H1 (cell line): ENCODE results near the gene NUDT1. TPM values are rescaled to one million over a fixed set of nuclear protein-coding genes. Genes with fewer than 3 reads are reported as not detected.

Experiments
- CTCF ChIA-PET: fragments of 300-600 bp; sonication (Branson Sonifier 250); formaldehyde crosslinking; loops from one replicate; lab custom pipeline; 2021; ENCODE audit not compliant: partially characterized antibody; lab: Charles Lee
- POLR2A ChIA-PET: fragments of 300-600 bp; sonication (Branson Sonifier 250); formaldehyde crosslinking; loops from one replicate; lab custom pipeline; 2021; ENCODE audit warnings: inconsistent platforms; ENCODE audit not compliant: partially characterized antibody; lab: Charles Lee
- DNase-seq, 2 experiments: peaks; one replicate each; pipeline versions ENCODE4 v3.0.0 to v3.0.0-alpha.2; 2010 to 2022; ENCODE audit warnings: low spot score in 2 of 2, low read depth in 1 of 2, mixed read lengths in 1 of 2
- FAIRE-seq: peaks from 2 replicates; lab custom pipeline; 2011; peaks lifted over from hg19 to GRCh38; lab: Jason Lieb, UNC
- H2AFZ ChIP-seq: 2 replicates; pipeline ENCODE4 v1.8.1; 2012; ENCODE audit warnings: low read length, inconsistent platforms
- H2AK5ac ChIP-seq: 2 replicates; pipeline ENCODE4 v1.6.1; 2013; ENCODE audit warnings: low read depth, low read length
- H2BK120ac ChIP-seq: replicated peaks from 2 replicates; pipeline ENCODE3; 2013; ENCODE audit warnings: low read depth, low read length, inconsistent platforms
- H2BK12ac ChIP-seq: 2 replicates; pipeline ENCODE4 v1.6.1; 2013; ENCODE audit warnings: low read depth, low read length
- H2BK15ac ChIP-seq: 2 replicates; pipeline ENCODE4 v1.6.1; 2013; ENCODE audit warnings: low read length
- H2BK20ac ChIP-seq: 2 replicates; pipeline ENCODE4 v1.6.1; 2013; ENCODE audit warnings: low read length
- H2BK5ac ChIP-seq: 2 replicates; pipeline ENCODE4 v1.6.1; 2013; ENCODE audit warnings: low read depth, low read length
- H3K14ac ChIP-seq: 2 replicates; pipeline ENCODE4 v1.6.1; 2013; ENCODE audit warnings: inconsistent platforms; ENCODE audit not compliant: insufficient read length
- H3K18ac ChIP-seq: 2 replicates; pipeline ENCODE4 v1.6.1; 2013; ENCODE audit warnings: low read length; ENCODE audit errors: extremely low read depth
- H3K23ac ChIP-seq: 2 replicates; pipeline ENCODE4 v1.6.1; 2013; ENCODE audit warnings: inconsistent platforms; ENCODE audit not compliant: insufficient read length
- H3K23me2 ChIP-seq: 2 replicates; pipeline ENCODE4 v1.6.1; 2013; ENCODE audit warnings: low read depth, low read length
- H3K27ac ChIP-seq: 2 replicates; pipeline ENCODE4 v1.6.1; 2011; ENCODE audit warnings: low read depth, low read length, inconsistent platforms
- H3K27me3 ChIP-seq, 4 experiments: replicated peaks in 1 of 4; 1 replicate in 1 of 4; 2 replicates in 3 of 4; pipeline versions ENCODE4 v1.6.1 to v1.8.1; 2011 to 2013; ENCODE audit warnings: low read length in 3 of 4, mild to moderate bottlenecking in 3 of 4, inconsistent platforms in 2 of 4, mixed read lengths in 2 of 4, moderate library complexity in 1 of 4; ENCODE audit not compliant: control insufficient read depth in 3 of 4, insufficient read depth in 3 of 4; ENCODE audit errors: extremely low read depth in 1 of 4
- H3K36me3 ChIP-seq, 4 experiments: 2 replicates each; pipeline versions ENCODE4 v1.6.1 to v1.8.1; 2011 to 2013; ENCODE audit warnings: mild to moderate bottlenecking in 4 of 4, low read length in 3 of 4, moderate library complexity in 2 of 4, control low read depth in 1 of 4, inconsistent platforms in 1 of 4; ENCODE audit not compliant: insufficient read depth in 4 of 4, control insufficient read depth in 2 of 4
- H3K4ac ChIP-seq: replicated peaks from 2 replicates; pipeline ENCODE3; 2013; ENCODE audit warnings: low read length, low read depth, mixed read lengths, inconsistent platforms; ENCODE audit not compliant: insufficient read length
- H3K4me1 ChIP-seq, 4 experiments: replicated peaks in 1 of 4; 1 replicate in 1 of 4; 2 replicates in 3 of 4; pipeline versions ENCODE4 v1.6.1 to v1.8.1; 2011 to 2013; ENCODE audit warnings: low read length in 3 of 4, inconsistent platforms in 2 of 4, mixed read lengths in 1 of 4; ENCODE audit not compliant: insufficient read depth in 4 of 4, control insufficient read depth in 3 of 4
- H3K4me2 ChIP-seq, 2 experiments: 2 replicates each; pipeline versions ENCODE4 v1.6.1 to v1.8.1; 2011 to 2013; ENCODE audit warnings: low read depth in 2 of 2, low read length in 2 of 2, control low read depth in 1 of 2, inconsistent platforms in 1 of 2, mild to moderate bottlenecking in 1 of 2; ENCODE audit not compliant: insufficient read depth in 1 of 2
- H3K4me3 ChIP-seq, 4 experiments: fragments of 200-600, 300-600 bp in 1 of 4; sonication (generic), shearing (Covaris generic), sonication (Bioruptor Twin) in 1 of 4; 2 replicates each; pipeline versions ENCODE4 v1.5.1 to v1.8.1; 2011 to 2016; ENCODE audit warnings: low read length in 4 of 4, low read depth in 3 of 4, control low read depth in 2 of 4, inconsistent platforms in 2 of 4, mild to moderate bottlenecking in 2 of 4, mixed read lengths in 1 of 4, moderate library complexity in 1 of 4; ENCODE audit not compliant: insufficient read depth in 2 of 4; ENCODE audit errors: extremely low read depth in 1 of 4
- H3K56ac ChIP-seq: replicated peaks from 2 replicates; pipeline ENCODE3; 2013; ENCODE audit warnings: low read depth, mild to moderate bottlenecking, mixed read lengths, low read length, inconsistent platforms; ENCODE audit not compliant: insufficient read length
- H3K79me1 ChIP-seq: 2 replicates; pipeline ENCODE4 v1.6.1; 2013; ENCODE audit warnings: low read depth, low read length, control low read depth
- H3K79me2 ChIP-seq, 2 experiments: 2 replicates each; pipeline versions ENCODE4 v1.6.1 to v1.8.1; 2012 to 2013; ENCODE audit warnings: low read length in 2 of 2, mild to moderate bottlenecking in 2 of 2, inconsistent platforms in 1 of 2; ENCODE audit not compliant: insufficient read depth in 2 of 2, control insufficient read depth in 1 of 2
- H3K9ac ChIP-seq, 4 experiments: replicated peaks in 1 of 4; 1 replicate in 1 of 4; 2 replicates in 3 of 4; pipeline versions ENCODE4 v1.6.1 to v1.8.1; 2011 to 2013; ENCODE audit warnings: low read depth in 3 of 4, low read length in 3 of 4, control low read depth in 2 of 4, mild to moderate bottlenecking in 2 of 4, moderate library complexity in 2 of 4, inconsistent platforms in 1 of 4; ENCODE audit errors: extremely low read depth in 1 of 4
- H3K9me3 ChIP-seq, 2 experiments: 2 replicates each; pipeline versions ENCODE4 v1.6.1 to v1.8.1; 2012 to 2013; ENCODE audit warnings: mild to moderate bottlenecking in 2 of 2, moderate library complexity in 2 of 2, control low read depth in 1 of 2, inconsistent platforms in 1 of 2, low read depth in 1 of 2, low read length in 1 of 2, mixed read lengths in 1 of 2; ENCODE audit not compliant: insufficient read depth in 2 of 2
- H4K20me1 ChIP-seq, 2 experiments: replicated peaks in 1 of 2; 2 replicates each; pipeline versions ENCODE3 to v1.8.1; 2011 to 2013; ENCODE audit warnings: inconsistent platforms in 2 of 2, low read length in 2 of 2, mild to moderate bottlenecking in 1 of 2; ENCODE audit not compliant: insufficient read depth in 2 of 2, control insufficient read depth in 1 of 2
- H4K5ac ChIP-seq: 2 replicates; pipeline ENCODE4 v1.6.1; 2013; ENCODE audit warnings: low read length, low read depth, mixed read lengths, inconsistent platforms; ENCODE audit not compliant: insufficient read length
- H4K8ac ChIP-seq: 2 replicates; pipeline ENCODE4 v1.8.0; 2013; ENCODE audit warnings: mild to moderate bottlenecking, moderate library complexity, low read length, inconsistent platforms; ENCODE audit not compliant: insufficient read depth; ENCODE audit errors: extremely low read depth
- H4K91ac ChIP-seq: replicated peaks from 2 replicates; pipeline ENCODE3; 2013; ENCODE audit warnings: low read length, mixed read lengths, inconsistent platforms; ENCODE audit not compliant: insufficient read length
- ATF3 ChIP-seq: IDR thresholded peaks from 2 replicates; pipeline ENCODE4 v1.6.1; 2011; ENCODE audit warnings: low read depth, mild to moderate bottlenecking, low read length; ENCODE audit not compliant: insufficient read depth
- CEBPB ChIP-seq: IDR thresholded peaks from 2 replicates; pipeline ENCODE4 v1.6.1; 2012; ENCODE audit warnings: low read depth, low read length
- RFX5 ChIP-seq: IDR thresholded peaks from 2 replicates; pipeline ENCODE4 v1.6.1; 2011; ENCODE audit warnings: low read depth, low read length, improper control_type of control experiment, borderline replicate concordance
- WGBS, 2 experiments: shearing (Covaris generic) in 1 of 2; methylation state at CpG; one replicate each; pipeline versions ENCODE4 v1.1.6 to v1.1.7; 2013 to 2015; ENCODE audit warnings: low lambda C conversion rate in 2 of 2, mixed read lengths in 2 of 2, inconsistent platforms in 1 of 2, low coverage in 1 of 2, missing lambda C conversion rate in 1 of 2; ENCODE audit not compliant: insufficient replicate concordance in 2 of 2, insufficient coverage in 1 of 2, insufficient read length in 1 of 2; ENCODE audit errors: extremely low coverage in 1 of 2, missing lambda C conversion rate in 1 of 2; 5-methylcytosine and 5-hydroxymethylcytosine counted together
- polyA plus RNA-seq, 7 experiments: library from polyadenylated mRNA; depleted of rRNA in 3 of 7; stranded (reverse) in 5 of 7; unstranded in 2 of 7; fragments of >200 nt in 5 of 7; fragments of 200-250 nt in 2 of 7; gene quantifications; 1 replicate in 5 of 7; 2 replicates in 1 of 7; 4 replicates in 1 of 7; pipeline versions ENCODE4 v1.2.1 to v1.2.3, GENCODE V29; 2011 to 2013; ENCODE audit warnings: missing spikeins in 2 of 7, mixed read lengths in 2 of 7
- total RNA-seq: library from RNA; stranded (reverse); fragmentation: NEBNext Ultra II Directional; extraction: Animal tissue kit (Norgen Biotek cat#: 25700); gene quantifications from 2 replicates; pipeline ENCODE4 v1.2.1, GENCODE V29; 2021
- TF ChIP-seq, protein P1 (sequence below): IDR thresholded peaks from 2 replicates; pipeline ENCODE4 v1.6.1; 2012; ENCODE audit warnings: inconsistent platforms
- TF ChIP-seq, protein P2 (sequence below): IDR thresholded peaks from 2 replicates; pipeline ENCODE4 v1.6.1; 2012; ENCODE audit warnings: inconsistent platforms

The NUDT1 gene
- total and polyA plus RNA-seq, 2 of the 8 experiments (the other 6 are each of a cell fraction or from before 2014, with no cell fraction given), result 76.1 to 89.5 TPM

DNA sequence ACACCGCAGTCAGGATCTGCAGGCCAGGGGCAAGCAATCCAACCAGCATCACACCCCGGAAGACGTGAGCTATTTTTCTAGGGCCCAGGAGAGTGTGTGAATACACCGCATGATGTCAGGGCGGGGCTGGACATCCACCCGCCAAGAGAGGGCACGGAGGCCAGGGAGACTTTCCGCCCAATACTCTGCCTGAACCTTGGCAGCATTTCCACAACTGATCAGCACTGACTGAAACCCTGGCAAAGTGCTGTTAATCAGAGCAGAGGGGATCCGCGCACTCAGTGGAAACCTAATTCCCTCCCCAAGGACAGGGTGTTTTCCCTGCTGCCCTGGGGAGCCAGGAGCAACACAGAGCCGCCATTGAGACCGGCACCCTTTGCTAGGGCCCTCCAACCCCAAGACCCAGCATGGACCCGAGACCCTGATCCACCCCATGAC, 17.5 kb upstream of the NUDT1 start:
- no peak for FAIRE-seq
- DNase-seq, result no peak
- Histone ChIP-seq H3K56ac (no peak overlapping the region), H3K4ac (no peak overlapping the region), H3K79me1 (peaks cover 19% of the 10 kb centered on the region), H3K79me2 (peaks cover 0 to 37% of the 10 kb centered on the region in 2 experiments; a peak in 3 of 4 replicates), H3K27me3 (no peaks in the 10 kb centered on the region), H3K23me2 (no peaks in the 10 kb centered on the region), H4K5ac (no peak overlapping the region), H2AK5ac (no peak overlapping the region), H2BK20ac (no peak overlapping the region), H3K14ac (no peak overlapping the region), H3K27ac (no peak overlapping the region), H3K23ac (no peak overlapping the region), H2BK15ac (no peak overlapping the region), H3K9me3 (no peaks in the 10 kb centered on the region), H3K4me1 (no peaks in the 10 kb centered on the region; a peak in 1 of 7 replicates), H2AFZ (no peak overlapping the region), H2BK12ac (no peak overlapping the region), H3K36me3 (peaks cover 9 to 33% (median 23%) of the 10 kb centered on the region in 4 experiments; a peak in 7 of 8 replicates), H3K9ac (no peak overlapping the region), H3K18ac (no peak overlapping the region), H4K20me1 (peaks cover 5 to 14% of the 10 kb centered on the region in 2 experiments), H3K4me3 (no peak overlapping the region), H2BK120ac (no peak overlapping the region), H4K91ac (no peak overlapping the region), H3K4me2 (no peak overlapping the region), H2BK5ac (no peak overlapping the region), H4K8ac (no peak overlapping the region)
- CTCF ChIA-PET, result interaction anchor here (0.8 to 1.7 kb wide), 3 partner anchors 8 to 30 kb away, joined by 3 read pairs; no protein-coding TSS in a partner anchor
- POLR2A ChIA-PET, result interaction anchor here (0.8 to 1.2 kb wide), 4 partner anchors 10 to 126 kb away, joined by 3 to 4 read pairs (median 3); no protein-coding TSS in a partner anchor
- 91% methylated on average over 13 of the region's 13 CpGs; no CpG with 5 or more reads in 1 of the 2 experiments for WGBS, 2 experiments
- TF ChIP-seq, protein P1, sequence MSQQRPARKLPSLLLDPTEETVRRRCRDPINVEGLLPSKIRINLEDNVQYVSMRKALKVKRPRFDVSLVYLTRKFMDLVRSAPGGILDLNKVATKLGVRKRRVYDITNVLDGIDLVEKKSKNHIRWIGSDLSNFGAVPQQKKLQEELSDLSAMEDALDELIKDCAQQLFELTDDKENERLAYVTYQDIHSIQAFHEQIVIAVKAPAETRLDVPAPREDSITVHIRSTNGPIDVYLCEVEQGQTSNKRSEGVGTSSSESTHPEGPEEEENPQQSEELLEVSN, result no peak
- TF ChIP-seq CEBPB, result no peak
- no peak for TF ChIP-seq ATF3
- TF ChIP-seq RFX5, result no peak
- TF ChIP-seq, protein P2, sequence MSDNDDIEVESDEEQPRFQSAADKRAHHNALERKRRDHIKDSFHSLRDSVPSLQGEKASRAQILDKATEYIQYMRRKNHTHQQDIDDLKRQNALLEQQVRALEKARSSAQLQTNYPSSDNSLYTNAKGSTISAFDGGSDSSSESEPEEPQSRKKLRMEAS, result no peak
